ENCODE measurements around the gene PFN1. TPM values are rescaled to one million over a fixed set of nuclear protein-coding genes. Genes with fewer than 3 reads are reported as not detected.

The PFN1 gene
- total RNA-seq, 1 donor from 2014 or later: 1,484 TPM

- TF ChIP-seq, protein P1, sequence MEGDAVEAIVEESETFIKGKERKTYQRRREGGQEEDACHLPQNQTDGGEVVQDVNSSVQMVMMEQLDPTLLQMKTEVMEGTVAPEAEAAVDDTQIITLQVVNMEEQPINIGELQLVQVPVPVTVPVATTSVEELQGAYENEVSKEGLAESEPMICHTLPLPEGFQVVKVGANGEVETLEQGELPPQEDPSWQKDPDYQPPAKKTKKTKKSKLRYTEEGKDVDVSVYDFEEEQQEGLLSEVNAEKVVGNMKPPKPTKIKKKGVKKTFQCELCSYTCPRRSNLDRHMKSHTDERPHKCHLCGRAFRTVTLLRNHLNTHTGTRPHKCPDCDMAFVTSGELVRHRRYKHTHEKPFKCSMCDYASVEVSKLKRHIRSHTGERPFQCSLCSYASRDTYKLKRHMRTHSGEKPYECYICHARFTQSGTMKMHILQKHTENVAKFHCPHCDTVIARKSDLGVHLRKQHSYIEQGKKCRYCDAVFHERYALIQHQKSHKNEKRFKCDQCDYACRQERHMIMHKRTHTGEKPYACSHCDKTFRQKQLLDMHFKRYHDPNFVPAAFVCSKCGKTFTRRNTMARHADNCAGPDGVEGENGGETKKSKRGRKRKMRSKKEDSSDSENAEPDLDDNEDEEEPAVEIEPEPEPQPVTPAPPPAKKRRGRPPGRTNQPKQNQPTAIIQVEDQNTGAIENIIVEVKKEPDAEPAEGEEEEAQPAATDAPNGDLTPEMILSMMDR (IDR thresholded peaks at IDR 0.05; ENCODE audit: insufficient read depth, low read length, poor library complexity, severe bottlenecking): no peak
- Histone ChIP-seq H3K27me3 (ENCODE audit: control insufficient read depth, insufficient read depth, low read length) (no peaks in the 10 kb centered on the region), H3K4me3 (ENCODE audit: low read depth, low read length) (no peak overlapping the region), H3K36me3 (ENCODE audit: control insufficient read depth, insufficient read depth, low read length) (no peaks in the 10 kb centered on the region)
- no peak for DNase-seq (ENCODE audit: low read depth)
Measured at GRCh38 chr17:4965311-4965986, 17.1 kb upstream of the PFN1 start.

GRCh38 chr17:4960279-4960922, 12.1 kb upstream of the PFN1 start:
- no peaks in the 10 kb centered on the region for H3K27me3 ChIP-seq (ENCODE audit: control insufficient read depth, insufficient read depth, low read length)
- H3K36me3 ChIP-seq (ENCODE audit: control insufficient read depth, insufficient read depth, low read length): peaks cover 1% of the 10 kb centered on the region
- TF ChIP-seq, protein P1 (IDR thresholded peaks at IDR 0.05; ENCODE audit: insufficient read depth, low read length, poor library complexity, severe bottlenecking): no peak
- DNase-seq (ENCODE audit: low read depth): no peak
- no peak overlapping the region for H3K4me3 ChIP-seq (ENCODE audit: low read depth, low read length)

- DNase-seq (ENCODE audit: low read depth): no peak
- Histone ChIP-seq H3K27me3 (ENCODE audit: control insufficient read depth, insufficient read depth, low read length) (no peaks in the 10 kb centered on the region), H3K36me3 (ENCODE audit: control insufficient read depth, insufficient read depth, low read length) (peaks cover 1% of the 10 kb centered on the region), H3K4me3 (ENCODE audit: low read depth, low read length) (no peak overlapping the region)
- TF ChIP-seq, protein P1 (IDR thresholded peaks at IDR 0.05; ENCODE audit: insufficient read depth, low read length, poor library complexity, severe bottlenecking): no peak
Measured at GRCh38 chr17:4959261-4959965, 11.1 kb upstream of the PFN1 start.

- no peaks in the 10 kb centered on the region for H3K27me3 ChIP-seq (ENCODE audit: control insufficient read depth, insufficient read depth, low read length)
- no peak for DNase-seq (ENCODE audit: low read depth)
- TF ChIP-seq, protein P1 (IDR thresholded peaks at IDR 0.05; ENCODE audit: insufficient read depth, low read length, poor library complexity, severe bottlenecking): no peak
- H3K36me3 ChIP-seq (ENCODE audit: control insufficient read depth, insufficient read depth, low read length): peaks cover 1% of the 10 kb centered on the region
- H3K4me3 ChIP-seq (ENCODE audit: low read depth, low read length): no peak overlapping the region
Measured at GRCh38 chr17:4958102-4958501, 9.8 kb upstream of the PFN1 start.

GRCh38 chr17:4956493-4957061, 8.2 kb upstream of the PFN1 start:
- peaks cover 1% of the 10 kb centered on the region for H3K36me3 ChIP-seq (ENCODE audit: control insufficient read depth, insufficient read depth, low read length)
- H3K27me3 ChIP-seq (ENCODE audit: control insufficient read depth, insufficient read depth, low read length): no peaks in the 10 kb centered on the region
- TF ChIP-seq, protein P1 (IDR thresholded peaks at IDR 0.05; ENCODE audit: insufficient read depth, low read length, poor library complexity, severe bottlenecking): no peak
- DNase-seq (ENCODE audit: low read depth): no peak
- no peak overlapping the region for H3K4me3 ChIP-seq (ENCODE audit: low read depth, low read length)
